ENCODE results near the gene PLBD2.

DNA sequence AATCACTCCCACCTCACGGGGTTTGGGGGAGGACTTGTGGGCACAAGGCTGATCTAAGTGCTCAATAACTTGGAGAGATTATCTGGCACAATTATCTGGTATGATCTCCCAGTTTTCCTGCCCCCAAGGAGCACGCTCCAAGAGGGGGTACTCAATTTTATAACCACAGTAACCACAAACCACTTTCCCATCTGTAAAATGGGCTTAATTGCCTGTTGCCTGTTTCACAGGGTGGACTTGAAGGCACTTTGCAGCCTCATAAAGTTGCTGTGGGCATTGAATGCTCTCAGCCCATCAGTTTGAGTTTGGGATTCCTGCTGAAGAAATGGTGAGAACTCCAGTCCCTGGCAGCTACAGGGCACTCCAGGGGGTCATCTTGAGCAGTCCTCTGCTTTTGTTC is 27.9 kb upstream of the PLBD2 start:
- TF ChIP-seq, protein P1, sequence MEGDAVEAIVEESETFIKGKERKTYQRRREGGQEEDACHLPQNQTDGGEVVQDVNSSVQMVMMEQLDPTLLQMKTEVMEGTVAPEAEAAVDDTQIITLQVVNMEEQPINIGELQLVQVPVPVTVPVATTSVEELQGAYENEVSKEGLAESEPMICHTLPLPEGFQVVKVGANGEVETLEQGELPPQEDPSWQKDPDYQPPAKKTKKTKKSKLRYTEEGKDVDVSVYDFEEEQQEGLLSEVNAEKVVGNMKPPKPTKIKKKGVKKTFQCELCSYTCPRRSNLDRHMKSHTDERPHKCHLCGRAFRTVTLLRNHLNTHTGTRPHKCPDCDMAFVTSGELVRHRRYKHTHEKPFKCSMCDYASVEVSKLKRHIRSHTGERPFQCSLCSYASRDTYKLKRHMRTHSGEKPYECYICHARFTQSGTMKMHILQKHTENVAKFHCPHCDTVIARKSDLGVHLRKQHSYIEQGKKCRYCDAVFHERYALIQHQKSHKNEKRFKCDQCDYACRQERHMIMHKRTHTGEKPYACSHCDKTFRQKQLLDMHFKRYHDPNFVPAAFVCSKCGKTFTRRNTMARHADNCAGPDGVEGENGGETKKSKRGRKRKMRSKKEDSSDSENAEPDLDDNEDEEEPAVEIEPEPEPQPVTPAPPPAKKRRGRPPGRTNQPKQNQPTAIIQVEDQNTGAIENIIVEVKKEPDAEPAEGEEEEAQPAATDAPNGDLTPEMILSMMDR (IDR thresholded peaks at IDR 0.05) = no peak
- TF ChIP-seq POLR2A (IDR thresholded peaks at IDR 0.05) (no peak), POLR2AphosphoS5 (IDR thresholded peaks at IDR 0.05) (no peak), EP300 (IDR thresholded peaks at IDR 0.05) (no peak)
